Endometrial microvascular endothelial cells (primary cell): ENCODE results near the gene PAX9. TPM values are rescaled to one million over a fixed set of nuclear protein-coding genes. Genes with fewer than 3 reads are reported as not detected.

Experiments used
- in situ Hi-C: cut with HindIII; loops from 2 replicates; pipeline ENCODE4 v1.10.0; 2017; ENCODE audit warnings: low sequenced_read_pairs, low pct_unique_long_range_greater_than_20kb; ENCODE audit errors: inconsistent ontology term
- total RNA-seq: library from RNA; depleted of rRNA; stranded (reverse); fragments of >200 nt; gene quantifications from one replicate; pipeline ENCODE4 v1.2.3, GENCODE V29; 2015; ENCODE audit errors: inconsistent ontology term

Gene PAX9
- total RNA-seq: not detected

GRCh38 chr14:36661506-36662257 lies at the start of gene PAX9:
Gene PAX9, plus strand, starts transcription at chr14:36661860. Its CDS starts 230 bp downstream, at chr14:36662090.
- in situ Hi-C loops: no loop called here

GRCh38 chr14:36617824-36618223 lies 43.8 kb upstream of the PAX9 start:
- in situ Hi-C loops: no loop called here

- in situ Hi-C loops: no loop called here
Observed at GRCh38 chr14:36618641-36619040, 43.0 kb upstream of the PAX9 start.

DNA sequence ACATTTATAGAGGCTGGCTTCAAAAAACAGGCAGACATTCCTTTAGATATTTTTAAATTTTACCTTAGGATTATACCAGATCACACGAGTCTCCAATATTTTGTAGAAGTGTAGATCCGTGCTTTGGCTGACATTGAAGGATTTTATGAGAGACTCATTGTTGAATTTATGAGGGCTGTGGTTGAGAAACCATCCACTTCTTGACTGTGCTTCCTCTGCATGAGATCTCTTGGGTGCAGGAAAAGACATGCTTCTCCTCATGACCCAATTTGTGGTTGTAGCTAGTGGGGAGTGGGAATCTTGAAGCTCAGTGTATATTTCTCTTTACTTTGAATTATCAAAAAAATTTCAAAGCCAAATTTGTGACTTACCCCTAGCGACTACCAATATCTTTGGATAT lies 42.5 kb upstream of the PAX9 start:
- in situ Hi-C loops: no loop called here

- in situ Hi-C loops: no loop called here
Observed at GRCh38 chr14:36619853-36620252, 41.8 kb upstream of the PAX9 start.

DNA sequence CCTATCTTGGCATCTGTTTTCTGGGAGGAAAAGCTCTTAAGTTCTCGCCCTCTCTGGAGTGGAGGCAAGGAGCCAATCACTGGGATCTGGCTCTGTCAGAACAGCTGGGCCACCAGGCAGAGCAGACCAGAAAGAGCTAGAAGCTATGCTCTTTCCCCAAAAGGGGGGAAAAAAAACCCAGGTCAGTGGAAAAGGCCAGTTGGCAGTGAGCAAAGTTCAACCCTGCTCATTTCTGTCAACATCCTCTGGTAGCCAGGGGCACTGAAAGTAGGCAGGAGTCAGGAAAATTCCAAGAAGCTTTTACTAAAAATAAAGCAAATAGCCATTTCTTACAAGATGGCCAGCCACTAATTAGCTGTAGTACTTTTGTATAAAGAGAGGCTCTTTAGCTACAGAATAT lies 36.6 kb upstream of the PAX9 start:
- in situ Hi-C loops: no loop called here

GRCh38 chr14:36625436-36625835 lies 36.2 kb upstream of the PAX9 start:
- in situ Hi-C loops: no loop called here

GRCh38 chr14:36626151-36626550 lies 35.5 kb upstream of the PAX9 start:
- in situ Hi-C loops: no loop called here

GRCh38 chr14:36627981-36628380 lies 33.7 kb upstream of the PAX9 start:
- in situ Hi-C loops: no loop called here

- in situ Hi-C loops: no loop called here
Observed at GRCh38 chr14:36633580-36633979, 28.1 kb upstream of the PAX9 start.

DNA sequence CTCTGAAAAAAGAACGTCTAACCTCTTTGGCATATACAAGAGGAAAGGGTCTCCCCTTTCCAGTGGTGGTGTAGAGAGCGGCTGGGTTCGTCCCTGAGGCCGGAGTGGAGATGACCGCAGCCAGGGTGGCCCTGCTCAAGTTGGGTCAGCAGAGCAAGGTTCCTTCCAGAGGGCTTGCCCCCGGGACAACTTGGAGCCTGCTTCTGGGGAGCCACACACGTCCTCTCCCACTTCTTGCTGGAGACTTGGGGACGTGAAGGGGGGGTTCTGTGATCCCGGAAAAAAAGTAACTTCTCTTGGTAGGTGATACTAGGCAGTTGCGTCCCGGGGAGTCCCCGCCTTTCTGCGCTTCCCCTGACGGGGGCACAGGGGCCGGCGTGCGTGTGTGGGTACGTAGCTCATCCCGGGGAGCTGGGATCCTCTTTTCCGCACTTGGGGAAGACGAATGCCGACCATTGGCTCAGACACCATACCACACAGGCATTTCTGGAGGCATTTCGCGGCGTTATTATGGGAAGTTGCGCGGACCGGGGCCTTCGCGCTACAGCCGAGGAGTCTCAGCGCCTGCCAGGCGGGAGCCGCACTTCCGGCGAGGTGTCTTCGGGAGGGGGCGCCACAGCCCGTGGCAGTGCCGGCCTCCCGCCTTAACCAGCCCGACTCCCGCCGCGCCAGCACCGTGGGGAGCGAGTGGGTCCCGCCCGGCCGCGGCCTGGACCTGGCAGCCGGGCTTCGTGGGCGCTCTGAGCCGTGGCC lies 14.8 kb upstream of the PAX9 start:
- in situ Hi-C loops: no loop called here

- in situ Hi-C loops: no loop called here
Observed at GRCh38 chr14:36647417-36647823, 14.2 kb upstream of the PAX9 start.

DNA sequence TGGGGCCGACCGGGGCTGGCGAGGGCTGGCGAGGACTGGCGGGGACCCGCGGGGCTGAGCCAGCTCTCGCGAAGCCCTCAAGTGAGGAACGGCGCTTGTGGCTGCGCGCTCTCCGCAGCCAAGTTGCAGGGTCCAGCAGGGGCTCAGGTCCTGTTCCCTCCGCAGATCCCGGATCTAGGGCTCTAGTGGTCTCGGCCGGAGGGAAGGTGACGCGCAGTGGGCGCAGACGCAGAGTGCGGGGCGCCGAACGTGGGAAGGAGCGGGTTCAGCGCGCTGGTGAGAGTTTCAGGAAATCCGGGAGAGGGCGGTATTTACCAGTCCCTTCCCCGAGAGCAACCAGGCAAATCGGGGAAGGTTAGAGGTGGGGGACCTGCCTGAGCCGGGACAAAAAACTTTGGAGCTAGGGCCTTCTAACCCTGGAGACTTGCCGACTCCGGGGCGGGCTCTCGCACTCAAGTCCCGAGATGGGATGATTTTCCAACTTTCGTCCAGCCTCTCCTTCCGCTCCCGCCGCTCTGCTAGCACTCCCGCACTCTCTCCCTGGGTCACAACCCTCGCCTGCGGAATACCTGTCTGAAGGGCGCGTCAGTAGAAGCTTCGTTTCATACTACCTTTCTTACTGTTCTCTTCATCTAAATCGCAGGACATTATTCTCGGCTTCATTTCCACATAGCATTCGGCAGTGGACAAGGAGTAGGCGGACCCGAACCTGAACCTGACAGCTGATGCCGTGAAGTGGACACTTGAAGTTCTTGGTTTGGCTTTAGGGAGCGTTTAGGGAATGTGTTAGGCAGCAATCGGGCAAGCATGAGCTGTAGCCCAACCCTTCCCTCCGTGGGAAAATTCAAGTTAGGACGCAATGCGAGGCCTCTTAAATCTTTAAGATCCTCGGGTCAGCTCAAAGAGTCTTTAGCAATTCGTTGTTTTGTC lies 13.6 kb upstream of the PAX9 start:
- in situ Hi-C loops: no loop called here

- in situ Hi-C loops: no loop called here
Observed at GRCh38 chr14:36649872-36650650, 11.6 kb upstream of the PAX9 start.

DNA sequence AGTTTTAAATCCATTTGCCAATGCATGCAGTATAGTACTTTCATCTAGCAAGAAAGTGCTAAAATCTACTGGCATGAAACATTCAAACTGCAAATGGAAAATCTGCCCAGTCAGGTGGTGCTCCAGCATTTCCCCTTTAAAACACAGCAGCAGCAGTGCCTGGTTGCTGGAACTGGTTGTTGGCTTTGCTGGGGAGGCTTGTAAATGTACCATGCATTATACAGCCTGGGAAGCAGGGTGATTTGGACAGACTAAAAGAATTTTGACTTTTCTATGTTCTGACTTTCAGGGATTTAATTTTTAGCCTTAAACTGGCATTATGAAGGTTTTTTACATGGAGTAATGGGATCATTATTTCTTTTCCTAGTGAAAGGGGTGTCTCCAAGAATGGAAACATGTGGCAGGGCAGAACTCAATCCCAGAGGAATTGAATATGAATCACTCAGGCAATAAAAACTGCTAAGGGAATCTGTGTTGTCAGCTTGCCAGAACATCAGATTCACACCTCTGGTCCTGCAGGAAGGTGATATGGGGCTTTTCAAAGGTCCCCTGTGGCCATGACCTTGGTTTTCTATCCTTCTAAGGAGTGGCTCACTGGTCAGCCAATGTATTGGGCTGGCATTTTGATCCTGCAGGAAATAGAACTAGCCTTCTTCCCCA lies 9.0 kb upstream of the PAX9 start:
- in situ Hi-C loops: no loop called here

GRCh38 chr14:36653413-36653812 lies 8.2 kb upstream of the PAX9 start:
- in situ Hi-C loops: no loop called here

- in situ Hi-C loops: no loop called here
Observed at GRCh38 chr14:36653962-36654793, 7.5 kb upstream of the PAX9 start.
